VCaP (cell line): ENCODE results near the gene FAM135A.
A peak's percentile ranks its signal among the peaks of the same experiment; 100 is the strongest.

Source experiments
- H3K27ac ChIP-seq: fragments of 450-650 bp; 2 replicates; pipeline ENCODE4 v1.5.1; 2017
- TF ChIP-seq, protein P1 (sequence below): fragments of 450-650 bp; conservative IDR thresholded peaks from 2 replicates; pipeline ENCODE4 v1.5.1; 2017; ENCODE audit warnings: mild to moderate bottlenecking, moderate library complexity

FAM135A gene

DNA sequence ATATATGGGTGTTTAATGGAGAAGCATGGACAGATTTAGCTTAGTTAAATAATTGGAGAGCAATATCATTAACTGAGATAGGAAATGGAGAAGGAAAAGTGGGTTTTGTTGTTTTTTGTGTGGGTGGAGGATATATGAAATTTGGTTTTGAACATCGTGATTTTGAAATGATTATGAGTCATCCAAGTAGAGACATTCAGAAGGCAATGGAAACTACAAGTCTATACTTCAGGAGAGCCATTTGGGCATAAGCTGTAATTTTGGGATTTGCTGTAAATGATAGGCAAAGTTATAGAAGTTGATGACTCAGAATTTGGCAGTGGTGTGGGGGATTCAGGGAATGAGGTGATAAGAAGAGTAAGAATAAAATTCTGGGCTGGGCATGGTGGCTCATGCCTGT, 27.4 kb upstream of the FAM135A start:
- H3K27ac ChIP-seq = no peak overlapping the region
- TF ChIP-seq, protein P1, sequence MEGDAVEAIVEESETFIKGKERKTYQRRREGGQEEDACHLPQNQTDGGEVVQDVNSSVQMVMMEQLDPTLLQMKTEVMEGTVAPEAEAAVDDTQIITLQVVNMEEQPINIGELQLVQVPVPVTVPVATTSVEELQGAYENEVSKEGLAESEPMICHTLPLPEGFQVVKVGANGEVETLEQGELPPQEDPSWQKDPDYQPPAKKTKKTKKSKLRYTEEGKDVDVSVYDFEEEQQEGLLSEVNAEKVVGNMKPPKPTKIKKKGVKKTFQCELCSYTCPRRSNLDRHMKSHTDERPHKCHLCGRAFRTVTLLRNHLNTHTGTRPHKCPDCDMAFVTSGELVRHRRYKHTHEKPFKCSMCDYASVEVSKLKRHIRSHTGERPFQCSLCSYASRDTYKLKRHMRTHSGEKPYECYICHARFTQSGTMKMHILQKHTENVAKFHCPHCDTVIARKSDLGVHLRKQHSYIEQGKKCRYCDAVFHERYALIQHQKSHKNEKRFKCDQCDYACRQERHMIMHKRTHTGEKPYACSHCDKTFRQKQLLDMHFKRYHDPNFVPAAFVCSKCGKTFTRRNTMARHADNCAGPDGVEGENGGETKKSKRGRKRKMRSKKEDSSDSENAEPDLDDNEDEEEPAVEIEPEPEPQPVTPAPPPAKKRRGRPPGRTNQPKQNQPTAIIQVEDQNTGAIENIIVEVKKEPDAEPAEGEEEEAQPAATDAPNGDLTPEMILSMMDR = no peak

DNA sequence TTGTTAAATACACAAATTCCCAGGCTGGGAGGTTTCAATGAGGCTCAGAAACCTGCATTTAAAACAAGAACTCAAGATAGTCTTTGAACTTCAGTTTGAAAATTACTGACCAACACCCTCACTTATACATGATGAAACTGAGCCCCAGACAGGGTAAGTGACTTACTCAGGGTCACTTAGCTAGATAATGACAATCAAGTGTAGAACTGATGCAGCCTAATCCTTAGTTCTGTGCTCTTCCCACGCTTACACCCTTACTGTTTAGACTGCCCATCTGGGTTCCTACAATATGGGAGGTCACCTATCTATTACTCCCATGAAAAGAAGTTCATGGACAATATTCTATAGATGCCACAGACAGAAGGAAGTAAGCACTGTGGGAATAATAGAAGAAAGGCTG, 24.5 kb upstream of the FAM135A start:
- H3K27ac ChIP-seq = peak overlapping the region; percentile 51
- TF ChIP-seq, protein P1 = no peak

DNA sequence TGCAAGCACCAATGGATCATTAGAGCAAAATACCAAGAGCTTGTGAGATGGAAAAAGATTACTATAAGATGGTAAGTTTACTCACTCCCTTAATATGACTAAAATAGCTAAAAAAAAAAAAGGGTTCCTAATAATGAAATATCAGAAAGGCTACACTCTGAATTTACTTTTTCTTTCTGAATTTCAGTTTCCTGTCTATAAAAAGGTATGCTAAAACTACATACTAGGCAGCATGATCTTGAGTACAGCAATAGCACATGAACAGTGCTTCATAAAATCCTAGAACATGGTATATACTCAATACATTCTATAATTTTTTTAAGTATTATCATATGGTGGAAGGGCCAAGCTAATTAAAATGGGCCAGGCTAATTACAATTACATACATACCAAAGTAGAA, 24.0 kb upstream of the FAM135A start:
- TF ChIP-seq, protein P1 = no peak
- no peak overlapping the region for H3K27ac ChIP-seq

DNA sequence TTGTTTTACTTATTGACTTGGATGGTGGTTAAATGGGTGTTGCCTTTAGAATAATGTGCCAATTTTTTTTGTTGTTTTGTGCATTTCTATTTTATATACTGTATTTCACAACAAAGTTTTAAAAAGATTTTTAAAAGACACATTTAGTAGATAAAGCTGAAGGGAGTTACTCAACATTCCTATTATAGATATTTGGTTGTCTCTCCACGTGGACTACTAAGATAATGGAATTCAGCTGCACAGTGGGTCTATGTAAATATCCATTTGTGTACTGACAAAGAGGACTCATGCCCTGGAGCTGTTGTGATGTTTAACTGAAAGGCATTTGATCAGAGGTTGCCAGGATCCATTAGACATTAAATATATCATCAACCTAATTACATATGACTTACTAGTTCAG, 23.2 kb upstream of the FAM135A start:
- TF ChIP-seq, protein P1 = no peak
- H3K27ac ChIP-seq = no peak overlapping the region

DNA sequence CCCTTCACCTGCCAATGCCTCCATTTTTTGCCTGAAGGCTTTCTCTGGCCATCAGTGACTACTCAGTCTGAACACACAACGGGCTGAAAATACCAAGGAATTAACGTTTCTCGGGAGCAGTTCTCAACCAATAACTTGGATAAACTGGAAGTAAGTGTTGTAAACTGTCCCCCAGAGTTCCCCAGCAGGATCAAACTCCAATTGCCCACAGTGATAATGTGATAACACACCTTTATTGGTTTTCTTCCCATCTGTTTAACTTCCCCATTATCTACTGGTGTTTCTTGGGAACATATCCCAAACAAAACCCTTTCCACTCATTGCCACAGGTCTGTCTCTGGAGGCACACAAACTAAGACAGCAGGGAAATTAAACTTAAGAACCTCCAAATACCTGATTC, 21.8 kb upstream of the FAM135A start:
- no peak overlapping the region for H3K27ac ChIP-seq
- TF ChIP-seq, protein P1 = no peak

DNA sequence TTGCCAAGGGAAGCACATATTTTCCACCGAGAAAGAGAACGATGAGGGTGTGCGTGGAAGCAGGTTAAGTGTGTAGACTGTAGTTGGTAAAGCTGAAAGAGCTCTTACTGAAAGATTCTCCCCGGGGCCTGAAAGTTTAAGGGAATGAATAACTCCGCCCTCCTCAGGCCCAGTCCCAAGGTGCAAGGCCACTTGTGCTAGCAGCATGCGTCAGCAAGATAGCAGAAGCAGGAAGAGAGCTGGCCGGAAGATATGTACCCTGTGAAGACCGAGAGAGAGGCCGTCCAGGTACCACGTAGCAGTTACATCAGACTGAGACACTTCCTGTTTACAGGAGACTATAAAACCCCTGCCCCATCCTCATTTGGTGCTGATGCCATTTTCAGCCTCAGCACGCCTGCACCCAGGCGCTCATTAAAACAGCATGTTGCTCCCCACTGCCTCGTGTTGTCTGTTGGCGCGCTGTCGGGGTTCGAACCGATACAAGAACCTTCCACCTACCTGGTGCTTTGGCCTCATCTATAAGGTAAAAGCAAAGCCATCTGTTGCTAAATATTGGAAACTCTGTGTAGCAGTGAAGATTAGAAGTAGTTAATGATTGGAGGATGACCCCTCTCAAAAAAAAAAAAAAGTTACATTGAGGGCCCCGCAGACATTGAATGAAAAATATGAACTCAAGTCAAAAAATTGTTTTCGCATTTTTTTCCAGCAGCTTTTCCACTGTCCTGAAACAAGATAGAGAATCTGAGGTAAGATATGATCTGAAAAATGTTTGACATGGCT, 18.6 kb upstream of the FAM135A start:
- TF ChIP-seq, protein P1 = no peak
- no peak overlapping the region for H3K27ac ChIP-seq

DNA sequence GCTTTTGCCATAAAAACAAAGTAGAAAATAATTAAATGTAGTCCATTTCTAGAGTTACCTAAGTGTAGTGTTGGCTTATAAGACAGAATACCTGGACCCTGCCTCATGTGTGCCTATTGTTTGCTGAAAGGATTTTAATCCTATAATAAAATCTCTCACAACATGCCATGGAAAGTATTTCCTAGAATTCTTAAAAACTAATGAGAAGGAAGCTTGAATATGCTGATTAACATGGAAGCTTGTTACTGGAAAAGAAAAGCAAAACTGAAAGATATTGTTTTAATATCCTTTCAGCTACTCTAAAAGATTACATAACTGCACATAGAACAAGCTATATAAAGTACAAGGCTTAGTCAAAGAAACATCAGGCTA, 18.0 kb upstream of the FAM135A start:
- no peak overlapping the region for H3K27ac ChIP-seq
- TF ChIP-seq, protein P1 = no peak
